Caco-2 (cell line): Measurements from ENCODE around the gene CBR4. TPM values are rescaled to one million over a fixed set of nuclear protein-coding genes. Genes with fewer than 3 reads are reported as not detected.

Experiments used
- BruUV-seq: library from RNA; stranded (reverse); fragments of 400-500 nt; replicated peaks from 2 replicates; lab custom pipeline; 2021; lab: Mats Ljungman, UMichigan
- CTCF ChIA-PET: fragments of 300-600 bp; sonication (Branson Sonifier 250); formaldehyde crosslinking; loops from one replicate; lab custom pipeline; 2022; ENCODE audit warnings: antibody characterized with exemption; lab: Charles Lee
- POLR2A ChIA-PET: fragments of 300-600 bp; sonication (Branson Sonifier 250); formaldehyde crosslinking; loops from one replicate; lab custom pipeline; 2022; ENCODE audit warnings: antibody characterized with exemption; lab: Charles Lee
- DNase-seq, 2 experiments: peaks; one replicate each; pipeline versions ENCODE4 v3.0.0 to v3.0.0-alpha.2; 2020 to 2022
- H3K27me3 ChIP-seq: replicated peaks from 2 replicates; pipeline ENCODE4 v1.6.0; 2011; ENCODE audit warnings: low read length; ENCODE audit not compliant: control insufficient read depth, insufficient read depth
- H3K36me3 ChIP-seq: 2 replicates; pipeline ENCODE4 v1.5.1; 2011; ENCODE audit warnings: low read length; ENCODE audit not compliant: control insufficient read depth, insufficient read depth
- H3K4me1 ChIP-seq: fragments of 250-450 bp; sonication (Bioruptor Pico); 2 replicates; pipeline ENCODE4 v1.5.1; 2020; ENCODE audit warnings: mild to moderate bottlenecking
- H3K4me3 ChIP-seq: 2 replicates; pipeline ENCODE4 v1.5.1; 2011; ENCODE audit warnings: low read depth, mild to moderate bottlenecking, control low read depth, low read length
- H3K9me3 ChIP-seq: fragments of 250-450 bp; sonication (Bioruptor Pico); 2 replicates; pipeline ENCODE4 v1.5.1; 2020; ENCODE audit warnings: mild to moderate bottlenecking, moderate library complexity
- H3K27ac Mint-ChIP-seq: one replicate; pipeline ENCODE4 v1.8.0; 2022; ENCODE audit warnings: mixed read lengths; ENCODE audit not compliant: unreplicated experiment
- H3K27me3 Mint-ChIP-seq: one replicate; pipeline ENCODE4 v1.8.0; 2022; ENCODE audit warnings: mixed read lengths; ENCODE audit not compliant: insufficient read depth, unreplicated experiment
- H3K36me3 Mint-ChIP-seq: one replicate; pipeline ENCODE4 v1.8.0; 2022; ENCODE audit warnings: mild to moderate bottlenecking, mixed read lengths; ENCODE audit not compliant: insufficient read depth, unreplicated experiment
- H3K4me1 Mint-ChIP-seq: one replicate; pipeline ENCODE4 v1.8.0; 2022; ENCODE audit warnings: low read depth, mixed read lengths; ENCODE audit not compliant: unreplicated experiment
- H3K4me3 Mint-ChIP-seq: one replicate; pipeline ENCODE4 v1.8.0; 2022; ENCODE audit warnings: mild to moderate bottlenecking, moderate library complexity, mixed read lengths; ENCODE audit not compliant: unreplicated experiment
- H3K9me3 Mint-ChIP-seq: one replicate; pipeline ENCODE4 v1.8.0; 2022; ENCODE audit warnings: mixed read lengths; ENCODE audit not compliant: unreplicated experiment
- CTCF ChIP-seq, 2 experiments: fragments of 200-600 bp in 1 of 2; IDR thresholded peaks; 1 replicate in 1 of 2; 2 replicates in 1 of 2; pipeline versions ENCODE4 v1.5.1 to v1.8.0; 2011 to 2022; ENCODE audit warnings: antibody characterized with exemption in 1 of 2, control low read depth in 1 of 2, inconsistent platforms in 1 of 2, low read depth in 1 of 2, low read length in 1 of 2, mild to moderate bottlenecking in 1 of 2, moderate library complexity in 1 of 2; ENCODE audit not compliant: insufficient read depth in 1 of 2, severe bottlenecking in 1 of 2, unreplicated experiment in 1 of 2
- intact Hi-C: fragments of 100-400 bp; cut with micrococcal nuclease; formaldehyde crosslinking; loops from one replicate; pipeline ENCODE4 v1.10.0; 2022; ENCODE audit not compliant: unreplicated experiment
- total RNA-seq: library from RNA; stranded (reverse); gene quantifications from 2 replicates; pipeline ENCODE4 v1.2.3, GENCODE V29; 2022

Gene CBR4
- total RNA-seq, 1 experiment from 2014 or later = 22.5 TPM

GRCh38 chr4:169051761-169052593 is 41.9 kb upstream of the CBR4 start:
- H3K4me3 ChIP-seq = no peak overlapping the region
- ChIA-PET POLR2A (no interaction called here), CTCF (interaction anchor here (0.6 kb wide), 1 partner anchor 42 kb away, joined by 3 read pairs; the partner anchor contains the start of gene CBR4)
- no peak for DNase-seq
- no peaks in the 10 kb centered on the region for H3K9me3 ChIP-seq
- Mint-ChIP-seq H3K27ac (no peak overlapping the region), H3K27me3 (no peaks in the 10 kb centered on the region), H3K4me1 (peaks cover 7% of the 10 kb centered on the region), H3K4me3 (no peak overlapping the region), H3K9me3 (no peaks in the 10 kb centered on the region), H3K36me3 (no peaks in the 10 kb centered on the region)
- TF ChIP-seq CTCF (IDR thresholded peaks at IDR 0.05; ENCODE audit: insufficient read depth in 1 of 2, low read depth in 1 of 2, low read length in 1 of 2, severe bottlenecking in 1 of 2, unreplicated experiment in 1 of 2) = no peak
- intact Hi-C loops = no loop called here
- no peaks in the 10 kb centered on the region for H3K27me3 ChIP-seq
- no peaks in the 10 kb centered on the region for H3K36me3 ChIP-seq
- H3K4me1 ChIP-seq = no peaks in the 10 kb centered on the region
- no TSS peak for BruUV-seq

DNA sequence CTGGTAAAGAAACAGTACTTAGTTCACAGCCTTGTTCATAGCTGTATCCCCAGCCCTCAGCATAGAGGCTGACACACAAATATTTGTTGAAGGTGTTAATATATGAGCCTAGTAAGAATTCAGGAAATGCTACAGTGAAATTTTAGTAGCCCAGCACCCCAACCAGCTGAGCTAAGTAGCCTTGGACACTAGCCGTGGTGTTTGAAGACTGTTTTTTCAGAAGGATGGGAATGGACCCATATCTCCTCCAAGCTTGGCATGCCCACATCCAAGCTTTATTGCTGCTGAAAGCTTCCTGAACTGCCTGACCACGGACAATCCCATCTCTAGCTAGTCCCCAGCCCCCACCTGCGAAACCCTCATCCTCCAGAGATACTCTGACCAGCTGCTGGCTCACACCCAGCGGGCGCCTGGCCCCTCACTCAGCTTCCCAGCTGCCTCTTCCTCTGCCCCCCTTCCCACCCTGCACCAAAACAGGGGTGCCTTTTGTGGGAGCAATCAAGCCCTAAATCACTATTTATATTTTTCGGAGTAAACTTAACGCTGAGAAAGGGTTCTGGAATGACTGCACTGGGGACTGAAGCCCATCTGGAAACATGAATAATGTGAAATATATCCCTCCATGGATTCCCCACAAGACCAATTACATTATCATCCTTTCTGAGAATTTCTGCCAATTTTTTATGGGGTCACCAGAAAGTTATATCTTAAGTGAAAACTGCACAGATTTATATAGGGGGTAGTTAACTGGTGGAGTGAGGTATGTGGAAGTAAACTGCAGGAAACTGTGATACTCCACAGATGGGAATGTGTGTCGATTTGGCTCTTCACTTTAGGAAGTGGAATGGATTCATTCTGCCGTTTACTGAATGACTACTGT is 41.1 kb upstream of the CBR4 start:
- Histone ChIP-seq H3K9me3 (no peaks in the 10 kb centered on the region), H3K36me3 (no peaks in the 10 kb centered on the region), H3K4me3 (no peak overlapping the region), H3K4me1 (no peaks in the 10 kb centered on the region), H3K27me3 (no peaks in the 10 kb centered on the region)
- intact Hi-C loops = no loop called here
- no peak for DNase-seq
- no peak overlapping the region for H3K27ac Mint-ChIP-seq
- H3K4me1 Mint-ChIP-seq = peaks cover 7% of the 10 kb centered on the region
- no peaks in the 10 kb centered on the region for H3K36me3 Mint-ChIP-seq
- no peaks in the 10 kb centered on the region for H3K27me3 Mint-ChIP-seq
- TF ChIP-seq CTCF (IDR thresholded peaks at IDR 0.05; ENCODE audit: insufficient read depth in 1 of 2, low read depth in 1 of 2, low read length in 1 of 2, severe bottlenecking in 1 of 2, unreplicated experiment in 1 of 2) = no peak
- no peaks in the 10 kb centered on the region for H3K9me3 Mint-ChIP-seq
- no peak overlapping the region for H3K4me3 Mint-ChIP-seq
- ChIA-PET CTCF (no interaction called here), POLR2A (no interaction called here)
- no TSS peak for BruUV-seq

DNA sequence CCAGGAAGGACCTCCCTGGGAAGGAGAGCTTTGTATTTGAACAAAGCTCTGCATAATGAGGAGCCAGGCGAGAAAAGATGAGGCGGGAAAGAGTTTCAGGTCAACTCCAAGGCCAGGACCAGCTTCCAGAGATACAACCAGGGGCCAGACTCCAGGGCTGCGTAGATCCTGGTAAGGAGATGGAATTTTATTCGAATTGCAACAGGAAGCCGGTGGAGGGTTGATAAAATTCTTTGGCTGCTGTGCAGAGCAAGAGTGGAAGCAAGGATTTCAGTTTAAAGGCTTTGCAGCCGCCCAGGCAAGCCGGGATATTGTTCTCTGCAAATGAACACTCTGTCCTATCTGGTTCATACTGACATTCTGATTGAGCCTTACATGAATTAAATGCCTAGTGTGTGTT is 40.2 kb upstream of the CBR4 start:
- no peak overlapping the region for H3K27ac Mint-ChIP-seq
- intact Hi-C loops = no loop called here

More for the DNA sequence above, 40.2 kb upstream of the CBR4 start:
- H3K36me3 Mint-ChIP-seq = no peaks in the 10 kb centered on the region
- Histone ChIP-seq H3K9me3 (no peaks in the 10 kb centered on the region), H3K4me3 (no peak overlapping the region), H3K36me3 (no peaks in the 10 kb centered on the region), H3K4me1 (no peaks in the 10 kb centered on the region), H3K27me3 (no peaks in the 10 kb centered on the region)
- no peaks in the 10 kb centered on the region for H3K9me3 Mint-ChIP-seq
- DNase-seq = no peak
- no TSS peak for BruUV-seq
- ChIA-PET CTCF (no interaction called here), POLR2A (no interaction called here)
- no peaks in the 10 kb centered on the region for H3K27me3 Mint-ChIP-seq
- H3K4me3 Mint-ChIP-seq = no peak overlapping the region
- peaks cover 7% of the 10 kb centered on the region for H3K4me1 Mint-ChIP-seq
- TF ChIP-seq CTCF (IDR thresholded peaks at IDR 0.05; ENCODE audit: insufficient read depth in 1 of 2, low read depth in 1 of 2, low read length in 1 of 2, severe bottlenecking in 1 of 2, unreplicated experiment in 1 of 2) = no peak
